ENCODE data around the gene SMARCB1.

- TF ChIP-seq CTCF (IDR thresholded peaks at IDR 0.05) (no peak), POLR2A (IDR thresholded peaks at IDR 0.05) (no peak)
Observed at GRCh38 chr22:23837911-23838680, 51.3 kb downstream of the SMARCB1 start.
